Activated naive CD4-positive, alpha-beta T cell treated with anti-CD3 and anti-CD28 coated beads for 36 hours (primary cell): Measurements from ENCODE around the gene PCDHB13. TPM values are rescaled to one million over a fixed set of nuclear protein-coding genes. Genes with fewer than 3 reads are reported as not detected.
A peak's percentile ranks its signal among the peaks of the same experiment; 100 is the strongest.
"Not testable (repeated sequence)": the region's sequence is repeated elsewhere in the genome, so short reads cannot be mapped to it uniquely, and the experiment has no call there.

Experiments used
- CTCF ChIA-PET: fragments of 350-600 bp; sonication (Branson Sonifier 250); formaldehyde crosslinking; loops from one replicate; lab custom pipeline; 2021; ENCODE audit warnings: antibody characterized with exemption; lab: Charles Lee
- DNase-seq: peaks from one replicate; pipeline ENCODE4 v3.0.0-alpha.2; 2020
- H3K27ac Mint-ChIP-seq: one replicate; pipeline ENCODE4 v1.8.0; 2021; ENCODE audit warnings: mild to moderate bottlenecking, mixed read lengths
- H3K27me3 Mint-ChIP-seq: one replicate; pipeline ENCODE4 v1.8.0; 2021; ENCODE audit warnings: low read depth, mixed read lengths
- H3K36me3 Mint-ChIP-seq: one replicate; pipeline ENCODE4 v1.8.0; 2021; ENCODE audit warnings: low read depth, mixed read lengths
- H3K4me1 Mint-ChIP-seq: one replicate; pipeline ENCODE4 v1.8.0; 2021; ENCODE audit warnings: low read depth, mixed read lengths
- H3K4me3 Mint-ChIP-seq: one replicate; pipeline ENCODE4 v1.8.0; 2021; ENCODE audit warnings: mild to moderate bottlenecking, moderate library complexity, mixed read lengths
- H3K9me3 Mint-ChIP-seq: one replicate; pipeline ENCODE4 v1.8.0; 2021; ENCODE audit warnings: mixed read lengths
- intact Hi-C: fragments of 100-400 bp; cut with micrococcal nuclease; formaldehyde crosslinking; loops from one replicate; pipeline ENCODE4 v1.15.1; 2023
- total RNA-seq, 2 experiments: library from RNA; stranded (reverse); gene quantifications; one replicate each; pipeline ENCODE4 v1.2.3, GENCODE V29; 2021

PCDHB13 gene
- total RNA-seq, 2 experiments from 2014 or later, result not detected

DNA sequence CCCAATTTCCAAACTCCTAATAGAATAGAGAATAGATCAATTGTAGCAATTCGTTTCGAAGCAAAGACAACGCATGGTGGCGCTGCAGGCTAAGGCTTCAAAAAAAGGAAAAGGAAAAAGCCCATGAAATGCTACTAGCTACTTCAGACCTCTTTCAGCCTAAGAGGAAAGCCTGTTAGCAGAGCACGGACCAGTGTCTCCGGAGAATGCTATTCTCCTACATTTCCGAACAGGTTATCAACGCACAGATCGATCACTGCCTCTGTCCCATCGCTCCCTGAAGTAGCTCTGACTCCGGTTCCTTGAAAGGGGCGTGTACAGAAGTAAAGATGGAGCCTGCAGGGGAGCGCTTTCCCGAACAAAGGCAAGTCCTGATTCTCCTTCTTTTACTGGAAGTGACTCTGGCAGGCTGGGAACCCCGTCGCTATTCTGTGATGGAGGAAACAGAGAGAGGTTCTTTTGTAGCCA is 31.6 kb downstream of the PCDHB13 start, which contains the start of gene PCDHB15:
PCDHB15 (plus strand) TSS at position 146 of the 468 bp plus-strand sequence; CDS start at position 330, 184 bp downstream.
- Mint-ChIP-seq H3K4me1 (no peaks in the 10 kb centered on the region), H3K9me3 (peaks cover 61% of the 10 kb centered on the region), H3K27ac (no peak within 1 kb of the TSS), H3K4me3 (peak within 1 kb of the TSS; percentile 27), H3K27me3 (peaks cover 48% of the 10 kb centered on the region), H3K36me3 (peaks cover 40% of the 10 kb centered on the region)
- DNase-seq, result peak; percentile 44
- CTCF ChIA-PET, result interaction anchor here (1.1 kb wide), 1 partner anchor 11 kb away, joined by 4 read pairs; no protein-coding TSS in a partner anchor
- intact Hi-C loops, result no loop called here

DNA sequence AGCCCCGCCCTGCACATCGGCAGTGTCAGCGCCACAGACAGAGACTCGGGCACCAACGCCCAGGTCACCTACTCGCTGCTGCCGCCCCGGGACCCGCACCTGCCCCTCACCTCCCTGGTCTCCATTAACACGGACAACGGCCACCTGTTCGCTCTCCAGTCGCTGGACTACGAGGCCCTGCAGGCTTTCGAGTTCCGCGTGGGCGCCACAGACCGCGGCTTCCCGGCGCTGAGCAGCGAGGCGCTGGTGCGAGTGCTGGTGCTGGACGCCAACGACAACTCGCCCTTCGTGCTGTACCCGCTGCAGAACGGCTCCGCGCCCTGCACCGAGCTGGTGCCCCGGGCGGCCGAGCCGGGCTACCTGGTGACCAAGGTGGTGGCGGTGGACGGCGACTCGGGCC is 33.3 kb downstream of the PCDHB13 start:
- CTCF ChIA-PET, intact Hi-C loops, DNase-seq, H3K27ac Mint-ChIP-seq, H3K4me3 Mint-ChIP-seq, H3K4me1 Mint-ChIP-seq: not testable (repeated sequence)
- peaks cover 30% of the 10 kb centered on the region for H3K36me3 Mint-ChIP-seq
- H3K9me3 Mint-ChIP-seq, result peaks cover 53% of the 10 kb centered on the region
- peaks cover 36% of the 10 kb centered on the region for H3K27me3 Mint-ChIP-seq

DNA sequence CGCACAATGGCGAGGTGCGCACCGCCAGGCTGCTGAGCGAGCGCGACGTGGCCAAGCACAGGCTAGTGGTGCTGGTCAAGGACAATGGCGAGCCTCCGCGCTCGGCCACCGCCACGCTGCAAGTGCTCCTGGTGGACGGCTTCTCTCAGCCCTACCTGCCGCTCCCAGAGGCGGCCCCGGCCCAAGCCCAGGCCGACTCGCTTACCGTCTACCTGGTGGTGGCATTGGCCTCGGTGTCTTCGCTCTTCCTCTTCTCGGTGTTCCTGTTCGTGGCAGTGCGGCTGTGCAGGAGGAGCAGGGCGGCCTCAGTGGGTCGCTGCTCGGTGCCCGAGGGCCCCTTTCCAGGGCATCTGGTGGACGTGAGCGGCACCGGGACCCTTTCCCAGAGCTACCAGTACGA is 33.7 kb downstream of the PCDHB13 start:
- intact Hi-C loops, H3K4me1 Mint-ChIP-seq, CTCF ChIA-PET, H3K27ac Mint-ChIP-seq, DNase-seq, H3K4me3 Mint-ChIP-seq: not testable (repeated sequence)
- H3K27me3 Mint-ChIP-seq, result peaks cover 31% of the 10 kb centered on the region
- peaks cover 55% of the 10 kb centered on the region for H3K9me3 Mint-ChIP-seq
- peaks cover 27% of the 10 kb centered on the region for H3K36me3 Mint-ChIP-seq

DNA sequence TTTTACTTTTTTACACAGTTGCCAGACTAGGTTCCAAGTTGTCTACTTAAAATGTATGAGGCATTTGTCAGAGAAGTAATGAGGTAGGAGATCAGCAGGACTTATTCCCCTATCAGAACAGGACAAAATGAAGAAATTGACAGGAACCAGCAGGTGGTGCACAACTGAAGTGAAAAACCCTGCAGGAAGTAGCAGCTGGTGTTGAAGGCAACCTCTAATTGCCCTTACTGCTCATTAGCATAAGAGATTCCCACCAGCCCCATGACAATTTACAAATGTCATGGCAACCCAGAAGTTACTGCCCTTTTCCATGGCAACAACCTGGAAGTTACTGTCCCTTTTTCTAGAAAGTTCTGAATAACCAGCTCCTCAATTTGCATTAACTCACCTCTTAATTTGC is 36.9 kb downstream of the PCDHB13 start:
- H3K4me3 Mint-ChIP-seq, result no peak overlapping the region
- DNase-seq, result no peak
- intact Hi-C loops, result no loop called here
- peaks cover 57% of the 10 kb centered on the region for H3K9me3 Mint-ChIP-seq
- no peaks in the 10 kb centered on the region for H3K4me1 Mint-ChIP-seq
- H3K27ac Mint-ChIP-seq, result no peak overlapping the region
- peaks cover 7% of the 10 kb centered on the region for H3K27me3 Mint-ChIP-seq
- peaks cover 15% of the 10 kb centered on the region for H3K36me3 Mint-ChIP-seq
- CTCF ChIA-PET, result interaction anchor here (0.6 kb wide), 1 partner anchor 979 kb away, joined by 5 read pairs; no protein-coding TSS in a partner anchor

DNA sequence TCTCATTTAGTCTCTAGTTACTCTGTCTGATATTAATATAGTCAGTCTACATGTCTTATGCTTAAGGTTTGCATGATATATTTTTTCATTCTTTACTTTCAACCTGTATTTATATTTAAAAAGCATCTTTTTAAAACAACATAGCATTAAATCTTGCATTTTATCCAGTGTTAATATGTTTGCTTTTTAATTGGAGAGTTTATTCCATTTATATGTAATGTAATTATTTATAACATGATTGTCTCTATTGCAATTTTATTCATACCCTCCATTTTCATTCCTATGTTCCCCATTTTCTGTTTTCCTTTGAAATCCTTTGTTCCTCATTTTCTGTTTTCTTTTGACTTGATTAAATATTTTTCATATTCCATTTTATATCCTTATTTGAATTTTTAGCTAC is 44.7 kb downstream of the PCDHB13 start:
- peaks cover 68% of the 10 kb centered on the region for H3K9me3 Mint-ChIP-seq
- no peak overlapping the region for H3K4me3 Mint-ChIP-seq
- H3K27me3 Mint-ChIP-seq, result no peaks in the 10 kb centered on the region
- H3K27ac Mint-ChIP-seq, result no peak overlapping the region
- no peak for DNase-seq
- H3K36me3 Mint-ChIP-seq, result peaks cover 34% of the 10 kb centered on the region
- no peaks in the 10 kb centered on the region for H3K4me1 Mint-ChIP-seq
- CTCF ChIA-PET, result no interaction called here
- intact Hi-C loops, result no loop called here

DNA sequence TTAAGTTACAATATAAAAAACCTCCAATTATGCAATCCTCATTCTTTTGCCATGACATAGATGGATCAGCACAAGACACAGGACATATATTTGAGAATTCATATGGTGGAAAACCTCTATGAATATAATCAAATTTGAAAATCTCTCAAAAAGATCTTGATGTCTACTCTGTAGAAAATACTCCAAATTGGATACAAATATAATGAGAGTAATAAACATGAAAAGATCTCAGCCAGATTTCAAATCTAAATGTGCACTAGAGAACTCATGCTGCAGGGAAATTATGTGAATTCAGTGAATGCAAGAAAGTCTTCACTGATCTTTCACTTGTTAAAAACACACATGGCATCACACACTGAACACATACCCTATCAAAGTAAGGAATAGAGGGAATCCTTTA is 45.2 kb downstream of the PCDHB13 start:
- Mint-ChIP-seq H3K9me3 (peaks cover 72% of the 10 kb centered on the region), H3K36me3 (peaks cover 35% of the 10 kb centered on the region), H3K4me1 (no peaks in the 10 kb centered on the region), H3K27ac (no peak overlapping the region), H3K27me3 (no peaks in the 10 kb centered on the region), H3K4me3 (no peak overlapping the region)
- intact Hi-C loops, result no loop called here
- CTCF ChIA-PET, result no interaction called here
- no peak for DNase-seq

DNA sequence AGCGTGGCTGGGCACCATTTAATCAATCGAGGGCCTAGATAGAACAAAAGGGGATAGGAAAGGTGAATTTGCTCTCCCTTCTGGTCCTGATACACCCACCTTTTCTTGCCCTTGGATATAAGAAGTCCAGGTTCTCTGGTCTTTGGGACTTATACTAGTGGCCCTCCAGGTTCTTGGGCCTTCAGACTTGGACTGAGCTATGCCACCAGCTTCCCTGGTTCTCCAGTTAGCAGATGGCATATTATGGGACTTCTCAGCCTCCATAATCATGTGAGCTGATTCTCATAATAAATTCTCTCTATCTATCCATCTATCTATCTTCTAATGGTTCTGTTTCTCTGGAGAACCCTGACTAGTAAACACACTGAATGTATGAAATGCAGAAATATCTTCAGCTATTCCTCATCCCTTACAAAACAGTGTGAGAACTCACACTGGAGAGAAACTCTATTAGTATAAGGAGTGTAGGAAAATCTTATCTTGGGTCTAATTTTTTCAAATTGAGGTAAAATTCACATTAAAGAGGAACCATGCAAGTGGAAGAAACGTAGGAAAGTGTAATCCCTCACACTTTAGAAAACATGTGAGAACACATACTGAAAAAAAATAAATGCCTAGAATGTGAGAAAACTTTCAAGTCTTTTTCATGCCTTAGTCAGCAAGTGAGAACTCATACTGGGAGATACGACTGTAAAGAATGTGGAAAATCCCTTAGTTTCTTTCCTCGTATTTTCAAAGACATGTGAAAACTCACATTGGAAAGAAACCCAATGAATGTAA is 46.9 kb downstream of the PCDHB13 start:
- no peaks in the 10 kb centered on the region for H3K27me3 Mint-ChIP-seq
- intact Hi-C loops, result no loop called here
- CTCF ChIA-PET, result no interaction called here

DNA sequence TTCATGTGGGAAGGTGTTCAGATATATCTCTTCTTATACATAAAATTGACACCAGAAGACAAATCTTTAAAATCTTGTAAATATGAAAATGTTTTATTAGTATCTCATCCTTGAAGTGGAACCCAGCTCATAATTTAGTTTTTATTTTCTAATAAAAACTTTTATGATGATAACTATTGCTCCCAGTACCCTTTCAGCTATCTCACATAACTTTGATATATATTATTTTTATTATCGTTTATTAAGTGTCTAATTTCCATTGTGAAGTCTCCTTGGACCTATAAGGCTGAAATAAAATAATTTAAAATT is 47.5 kb downstream of the PCDHB13 start:
- no peak overlapping the region for H3K4me3 Mint-ChIP-seq
- H3K36me3 Mint-ChIP-seq, result peaks cover 37% of the 10 kb centered on the region
- CTCF ChIA-PET, result no interaction called here
- H3K4me1 Mint-ChIP-seq, result no peaks in the 10 kb centered on the region
- intact Hi-C loops, result no loop called here
- H3K27me3 Mint-ChIP-seq, result no peaks in the 10 kb centered on the region
- peaks cover 74% of the 10 kb centered on the region for H3K9me3 Mint-ChIP-seq
- no peak overlapping the region for H3K27ac Mint-ChIP-seq
- DNase-seq, result no peak

More for the DNA sequence above, 46.9 kb downstream of the PCDHB13 start:
- H3K4me1 Mint-ChIP-seq, result no peaks in the 10 kb centered on the region
- peaks cover 33% of the 10 kb centered on the region for H3K36me3 Mint-ChIP-seq
- no peak for DNase-seq
- H3K4me3 Mint-ChIP-seq, result no peak overlapping the region
- peaks cover 70% of the 10 kb centered on the region for H3K9me3 Mint-ChIP-seq
- H3K27ac Mint-ChIP-seq, result no peak overlapping the region

Other genes with a start within 250 kb of the PCDHB13 start
- not detected for gene PCDHAC2, start 247.4 kb upstream of the PCDHB13 start, total RNA-seq
- gene PCDHB1, start 162.5 kb upstream of the PCDHB13 start, total RNA-seq, result not detected
- not detected for gene PCDHB2, start 119.3 kb upstream of the PCDHB13 start, total RNA-seq
- not detected for gene PCDHB3, start 113.4 kb upstream of the PCDHB13 start, total RNA-seq
- gene PCDHB4, start 92.1 kb upstream of the PCDHB13 start, total RNA-seq, result not detected
- not detected for gene PCDHB5, start 78.7 kb upstream of the PCDHB13 start, total RNA-seq
- gene PCDHB6, start 63.9 kb upstream of the PCDHB13 start, total RNA-seq, result not detected
- not detected for gene PCDHB7, start 41.3 kb upstream of the PCDHB13 start, total RNA-seq
- gene PCDHB8, start 36.1 kb upstream of the PCDHB13 start, total RNA-seq, result not detected
- gene PCDHB16, start 31.5 kb upstream of the PCDHB13 start, total RNA-seq, result not detected
- not detected for gene PCDHB9, start 26.8 kb upstream of the PCDHB13 start, total RNA-seq
- gene PCDHB10, start 21.6 kb upstream of the PCDHB13 start, total RNA-seq, result not detected
- not detected for gene PCDHB11, start 14.3 kb upstream of the PCDHB13 start, total RNA-seq
- not detected for gene PCDHB12, start 5.2 kb upstream of the PCDHB13 start, total RNA-seq
- not detected for gene PCDHB14, start 9.4 kb downstream of the PCDHB13 start, total RNA-seq
- not detected for gene PCDHB15, start 31.5 kb downstream of the PCDHB13 start, total RNA-seq
- not detected for gene SLC25A2, start 90.1 kb downstream of the PCDHB13 start, total RNA-seq
- 10 to 100 TPM; 57.0 to 57.9 TPM for gene TAF7, start 106.9 kb downstream of the PCDHB13 start, total RNA-seq
- gene PCDHGA1, start 116.6 kb downstream of the PCDHB13 start, total RNA-seq, result not detected
- gene PCDHGA2, start 124.8 kb downstream of the PCDHB13 start, total RNA-seq, result not detected
- gene PCDHGA3, start 129.9 kb downstream of the PCDHB13 start, total RNA-seq, result not detected
- gene PCDHGB1, start 136.2 kb downstream of the PCDHB13 start, total RNA-seq, result not detected
- gene PCDHGA4, start 141.1 kb downstream of the PCDHB13 start, total RNA-seq, result not detected
- gene PCDHGB2, start 146.1 kb downstream of the PCDHB13 start, total RNA-seq, result not detected
- under 1 TPM in 1 of 2 experiments, not detected in 1; 0.05 TPM for gene PCDHGA5, start 150.2 kb downstream of the PCDHB13 start, total RNA-seq
- under 1 TPM in 1 of 2 experiments, not detected in 1; 0.07 TPM for gene PCDHGB3, start 156.3 kb downstream of the PCDHB13 start, total RNA-seq
- gene PCDHGA6, start 160.0 kb downstream of the PCDHB13 start, total RNA-seq, result under 1 TPM; 0.05 to 0.07 TPM
- not detected for gene PCDHGA7, start 168.8 kb downstream of the PCDHB13 start, total RNA-seq
- gene PCDHGB4, start 173.8 kb downstream of the PCDHB13 start, total RNA-seq, result not detected
- gene PCDHGA8, start 178.7 kb downstream of the PCDHB13 start, total RNA-seq, result not detected
- under 1 TPM in 1 of 2 experiments, not detected in 1; 0.12 TPM for gene PCDHGB5, start 184.0 kb downstream of the PCDHB13 start, total RNA-seq
- gene PCDHGA9, start 188.9 kb downstream of the PCDHB13 start, total RNA-seq, result under 1 TPM in 1 of 2 experiments, not detected in 1; 0.07 TPM
- gene PCDHGB6, start 194.1 kb downstream of the PCDHB13 start, total RNA-seq, result under 1 TPM in 1 of 2 experiments, not detected in 1; 0.05 TPM
- under 1 TPM in 1 of 2 experiments, not detected in 1; 0.05 TPM for gene PCDHGA10, start 199.1 kb downstream of the PCDHB13 start, total RNA-seq
- not detected for gene PCDHGB7, start 203.8 kb downstream of the PCDHB13 start, total RNA-seq
- gene PCDHGA11, start 207.1 kb downstream of the PCDHB13 start, total RNA-seq, result under 1 TPM; 0.10 to 0.17 TPM
- gene PCDHGA12, start 216.6 kb downstream of the PCDHB13 start, total RNA-seq, result not detected